OCI-LY7 (cell line): ENCODE data around the gene PPCS. TPM values are rescaled to one million over a fixed set of nuclear protein-coding genes. Genes with fewer than 3 reads are reported as not detected.

Experiments
- BruUV-seq: library from RNA; stranded (reverse); fragments of 400-500 nt; replicated peaks from 2 replicates; lab custom pipeline; 2021; lab: Mats Ljungman, UMichigan
- CTCF ChIA-PET: fragments of 300-600 bp; sonication (Branson Sonifier 250); formaldehyde crosslinking; loops from one replicate; lab custom pipeline; 2022; ENCODE audit warnings: antibody characterized with exemption; ENCODE audit not compliant: unreplicated experiment; lab: Charles Lee
- POLR2A ChIA-PET: fragments of 300-600 bp; sonication (Branson Sonifier 250); formaldehyde crosslinking; loops from one replicate; lab custom pipeline; 2022; ENCODE audit warnings: antibody characterized with exemption; lab: Charles Lee
- DNase-seq: peaks from one replicate; pipeline ENCODE4 v3.0.0-alpha.2; 2015; ENCODE audit warnings: low spot score
- H2AFZ ChIP-seq: fragments of 200-600 bp; sonication (generic), shearing (Covaris generic); 2 replicates; pipeline ENCODE4 v1.6.1; 2014; ENCODE audit warnings: mild to moderate bottlenecking, antibody characterized with exemption, low read length, moderate library complexity
- H3K27ac ChIP-seq: fragments of 200-600 bp; sonication (generic); 2 replicates; pipeline ENCODE4 v1.5.1; 2014; ENCODE audit warnings: mixed run types, low read depth, mild to moderate bottlenecking, moderate library complexity, low read length, inconsistent platforms; ENCODE audit not compliant: poor library complexity, severe bottlenecking
- H3K36me3 ChIP-seq: fragments of 200-600 bp; sonication (generic); 2 replicates; pipeline ENCODE4 v1.6.1; 2014; ENCODE audit warnings: mild to moderate bottlenecking, antibody characterized with exemption, low read length, moderate library complexity, mixed read lengths; ENCODE audit not compliant: insufficient read depth
- H3K4me1 ChIP-seq: fragments of 200-600 bp; sonication (generic); 2 replicates; pipeline ENCODE4 v1.5.1; 2014; ENCODE audit warnings: mild to moderate bottlenecking, low read length; ENCODE audit not compliant: insufficient read depth, poor library complexity, severe bottlenecking
- H3K4me2 ChIP-seq: fragments of 200-600 bp; sonication (generic); 2 replicates; pipeline ENCODE4 v1.6.1; 2014; ENCODE audit warnings: mild to moderate bottlenecking, low read length
- H3K4me3 ChIP-seq: fragments of 200-600 bp; sonication (generic); 2 replicates; pipeline ENCODE4 v1.5.1; 2014; ENCODE audit warnings: mild to moderate bottlenecking, low read depth, low read length; ENCODE audit not compliant: poor library complexity, severe bottlenecking
- H3K79me2 ChIP-seq: fragments of 200-600 bp; sonication (generic); 2 replicates; pipeline ENCODE4 v1.6.1; 2016; ENCODE audit warnings: low read depth, mild to moderate bottlenecking, low read length, moderate library complexity, mixed read lengths; ENCODE audit not compliant: insufficient read depth
- H3K9me2 ChIP-seq: fragments of 200-600 bp; sonication (generic); 2 replicates; pipeline ENCODE4 v1.6.1; 2016; ENCODE audit warnings: mild to moderate bottlenecking, low read length, mixed read lengths; ENCODE audit not compliant: insufficient read depth
- H3K9me3 ChIP-seq: fragments of 200-600 bp; sonication (generic); 2 replicates; pipeline ENCODE4 v1.6.1; 2014; ENCODE audit warnings: mild to moderate bottlenecking, mixed run types, low read length, mixed read lengths
- H4K20me1 ChIP-seq: fragments of 200-600 bp; sonication (generic); 2 replicates; pipeline ENCODE4 v1.6.1; 2014; ENCODE audit warnings: mild to moderate bottlenecking, antibody characterized with exemption, low read length, moderate library complexity, mixed read lengths; ENCODE audit not compliant: insufficient read depth
- CTCF ChIP-seq: fragments of 200-600 bp; sonication (generic); conservative IDR thresholded peaks from 2 replicates; pipeline ENCODE4 v1.5.1; 2014; ENCODE audit warnings: mild to moderate bottlenecking, antibody characterized with exemption, low read length, moderate library complexity, mixed read lengths
- EZH2phosphoT487 ChIP-seq: fragments of 200-600 bp; sonication (generic); IDR thresholded peaks from 2 replicates; pipeline ENCODE4 v1.6.1; 2018; ENCODE audit warnings: low read depth, borderline replicate concordance, mild to moderate bottlenecking, mixed run types, antibody characterized with exemption, low read length, moderate library complexity, mixed read lengths
- intact Hi-C: fragments of 100-400 bp; cut with micrococcal nuclease; formaldehyde crosslinking; loops from one replicate; pipeline ENCODE4 v1.10.0; 2022; ENCODE audit not compliant: unreplicated experiment
- total RNA-seq, 2 experiments: library from RNA; depleted of rRNA in 1 of 2; stranded (reverse); fragments of >200 nt in 1 of 2; shearing (Covaris generic) in 1 of 2; gene quantifications; 2 replicates each; pipeline ENCODE4 v1.2.3, GENCODE V29; 2014 to 2022

PPCS gene
- total RNA-seq, 2 experiments from 2014 or later: 29.2 to 46.9 TPM

DNA sequence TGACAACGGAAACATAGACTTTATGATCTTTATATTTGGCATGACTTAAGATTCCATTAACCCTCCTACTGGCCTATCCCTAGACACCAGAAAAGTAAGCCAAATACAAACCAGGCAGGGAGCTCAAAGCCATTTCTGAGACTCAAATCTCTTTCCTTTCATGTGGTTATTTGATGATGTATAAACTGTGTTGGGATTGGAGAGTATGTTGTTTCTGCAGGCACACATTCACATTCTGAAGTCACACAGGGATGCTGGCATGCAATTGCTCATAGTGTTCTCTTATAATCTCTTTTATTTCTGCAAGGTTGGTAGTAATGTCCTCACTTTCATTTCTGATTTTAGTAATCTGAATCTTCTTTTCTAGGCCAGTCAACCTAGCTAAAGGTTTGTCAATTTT lies 6.3 kb upstream of the PPCS start:
- Histone ChIP-seq H3K4me2 (no peak overlapping the region), H2AFZ (no peak overlapping the region), H3K9me2 (no peaks in the 10 kb centered on the region), H3K79me2 (no peaks in the 10 kb centered on the region), H4K20me1 (no peaks in the 10 kb centered on the region), H3K27ac (no peak overlapping the region), H3K9me3 (no peaks in the 10 kb centered on the region), H3K4me3 (no peak overlapping the region), H3K4me1 (no peaks in the 10 kb centered on the region), H3K36me3 (no peaks in the 10 kb centered on the region)
- no TSS peak for BruUV-seq
- POLR2A ChIA-PET: no interaction called here
- no peak for DNase-seq
- CTCF ChIA-PET: no interaction called here
- no peak for TF ChIP-seq CTCF
- TF ChIP-seq EZH2phosphoT487: no peak
- intact Hi-C loops: no loop called here

GRCh38 chr1:42453386-42453785 lies 3.0 kb upstream of the PPCS start:
- intact Hi-C loops: no loop called here
- no TSS peak for BruUV-seq

More at GRCh38 chr1:42453386-42453785, 3.0 kb upstream of the PPCS start:
- no peak for DNase-seq
- no peak overlapping the region for H3K4me2 ChIP-seq
- ChIA-PET POLR2A (no interaction called here), CTCF (no interaction called here)
- H3K4me3 ChIP-seq: no peak overlapping the region
- H3K9me2 ChIP-seq: no peaks in the 10 kb centered on the region
- H3K79me2 ChIP-seq: peaks cover 4% of the 10 kb centered on the region; the same call in 1 of the 2 replicates
- no peak overlapping the region for H2AFZ ChIP-seq
- H3K9me3 ChIP-seq: no peaks in the 10 kb centered on the region
- TF ChIP-seq CTCF (no peak), EZH2phosphoT487 (no peak)
- no peaks in the 10 kb centered on the region for H4K20me1 ChIP-seq
- H3K4me1 ChIP-seq: peaks cover 12% of the 10 kb centered on the region
- H3K27ac ChIP-seq: no peak overlapping the region
- H3K36me3 ChIP-seq: peaks cover 4% of the 10 kb centered on the region; the same call in 1 of the 2 replicates
